Astrocyte (in vitro differentiated cells and primary cell): ENCODE results near the gene C9orf50. TPM values are rescaled to one million over a fixed set of nuclear protein-coding genes. Genes with fewer than 3 reads are reported as not detected.

ENCODE experiments used
- DNase-seq: peaks from one replicate; pipeline ENCODE4 v3.0.0-alpha.2; 2010; ENCODE audit warnings: low read depth
- FAIRE-seq: peaks from 2 replicates; lab custom pipeline; 2011; peaks lifted over from hg19 to GRCh38; lab: Jason Lieb, UNC
- H2AFZ ChIP-seq: 2 replicates; pipeline ENCODE4 v1.6.0; 2012; ENCODE audit warnings: low read depth, low read length, inconsistent platforms
- H3K27ac ChIP-seq: 2 replicates; pipeline ENCODE4 v1.5.1; 2011; ENCODE audit warnings: low read depth, low read length, inconsistent platforms
- H3K27me3 ChIP-seq: 2 replicates; pipeline ENCODE4 v1.6.0; 2011; ENCODE audit warnings: low read length, inconsistent platforms; ENCODE audit not compliant: insufficient read depth
- H3K36me3 ChIP-seq: 2 replicates; pipeline ENCODE4 v1.5.1; 2011; ENCODE audit warnings: low read length, inconsistent platforms; ENCODE audit not compliant: insufficient read depth
- H3K4me1 ChIP-seq: 2 replicates; pipeline ENCODE4 v1.5.1; 2011; ENCODE audit warnings: low read length, inconsistent platforms; ENCODE audit not compliant: insufficient read depth
- H3K4me2 ChIP-seq: 2 replicates; pipeline ENCODE4 v1.6.0; 2012; ENCODE audit warnings: low read length, inconsistent platforms
- H3K4me3 ChIP-seq: 2 replicates; pipeline ENCODE4 v1.5.1; 2011; ENCODE audit warnings: low read depth, mild to moderate bottlenecking, low read length, inconsistent platforms; ENCODE audit not compliant: insufficient read depth
- H3K79me2 ChIP-seq: 2 replicates; pipeline ENCODE4 v1.6.0; 2012; ENCODE audit warnings: mild to moderate bottlenecking, low read length, inconsistent platforms; ENCODE audit not compliant: insufficient read depth
- H3K9ac ChIP-seq: 2 replicates; pipeline ENCODE4 v1.6.0; 2012; ENCODE audit warnings: mild to moderate bottlenecking, low read length, inconsistent platforms
- H3K9me3 ChIP-seq: 2 replicates; pipeline ENCODE4 v1.5.1; 2012; ENCODE audit warnings: low read depth, mild to moderate bottlenecking, low read length, inconsistent platforms; ENCODE audit not compliant: insufficient read depth
- H4K20me1 ChIP-seq: 2 replicates; pipeline ENCODE4 v1.6.0; 2012; ENCODE audit warnings: low read length, inconsistent platforms; ENCODE audit not compliant: insufficient read depth
- H3K27ac Mint-ChIP-seq: one replicate; pipeline ENCODE4 v1.8.0; 2021; ENCODE audit warnings: mild to moderate bottlenecking, mixed read lengths; ENCODE audit not compliant: unreplicated experiment
- H3K27me3 Mint-ChIP-seq: one replicate; pipeline ENCODE4 v1.8.0; 2021; ENCODE audit warnings: low read depth, mixed read lengths; ENCODE audit not compliant: unreplicated experiment
- H3K36me3 Mint-ChIP-seq: one replicate; pipeline ENCODE4 v1.8.0; 2021; ENCODE audit warnings: low read depth, mixed read lengths; ENCODE audit not compliant: unreplicated experiment
- H3K4me1 Mint-ChIP-seq: one replicate; pipeline ENCODE4 v1.8.0; 2021; ENCODE audit warnings: low read depth, mixed read lengths; ENCODE audit not compliant: unreplicated experiment
- H3K4me3 Mint-ChIP-seq: one replicate; pipeline ENCODE4 v1.8.0; 2021; ENCODE audit warnings: mild to moderate bottlenecking, moderate library complexity, mixed read lengths; ENCODE audit not compliant: unreplicated experiment
- H3K9me3 Mint-ChIP-seq: one replicate; pipeline ENCODE4 v1.8.0; 2021; ENCODE audit warnings: mild to moderate bottlenecking, mixed read lengths; ENCODE audit not compliant: unreplicated experiment
- EZH2 ChIP-seq: IDR thresholded peaks from 2 replicates; pipeline ENCODE4 v1.6.1; 2012; ENCODE audit warnings: mild to moderate bottlenecking, low read length, inconsistent platforms; ENCODE audit not compliant: insufficient read depth
- total RNA-seq: library from RNA; stranded (reverse); gene quantifications from 2 replicates; pipeline ENCODE4 v1.2.1, GENCODE V29; 2021
- TF ChIP-seq, protein P1 (sequence below): IDR thresholded peaks from 2 replicates; pipeline ENCODE4 v1.5.1; 2011; ENCODE audit warnings: low read depth, mild to moderate bottlenecking, inconsistent platforms, low read length, moderate library complexity; ENCODE audit not compliant: insufficient read depth

Gene C9orf50
- total RNA-seq, 1 donor from 2014 or later, result 0.41 TPM

DNA sequence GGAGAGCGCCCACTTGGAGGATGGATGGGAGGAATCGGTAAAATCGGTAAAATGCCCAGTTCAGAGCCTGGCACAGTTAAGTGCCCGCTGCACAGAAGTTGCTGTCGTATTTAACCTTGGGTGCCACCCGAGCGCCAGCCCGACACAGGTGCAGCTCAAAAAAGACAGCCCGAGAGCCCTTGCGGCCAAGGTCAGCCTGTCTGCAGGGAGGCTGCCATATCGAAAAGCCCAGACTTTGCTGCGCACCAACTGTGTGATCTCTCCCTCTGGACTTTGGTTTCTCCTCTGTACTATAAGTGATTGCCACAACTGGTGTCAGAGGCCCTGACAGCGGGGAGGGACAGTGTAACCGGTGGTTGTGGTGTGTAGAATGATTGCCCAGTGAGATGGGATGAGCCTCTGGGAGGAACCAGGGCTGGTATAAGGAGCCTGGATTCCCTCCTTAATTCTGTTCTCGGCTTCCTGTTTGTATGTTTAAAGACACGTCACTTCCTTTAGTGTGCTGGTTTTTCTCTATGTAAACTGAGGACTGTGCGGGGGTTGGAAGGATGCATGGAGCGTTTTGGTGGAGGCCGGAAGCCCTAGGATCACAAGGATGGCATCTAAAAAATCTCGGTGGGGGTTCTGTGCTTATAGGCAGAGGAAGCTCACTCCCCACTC lies 5.9 kb upstream of the C9orf50 start:
- DNase-seq, result peak; percentile 83
- H3K4me3 ChIP-seq, result peak overlapping the region; percentile 79
- H3K9me3 Mint-ChIP-seq, result no peaks in the 10 kb centered on the region
- peak overlapping the region; percentile 97 for H3K27ac ChIP-seq
- no peaks in the 10 kb centered on the region for H3K9me3 ChIP-seq
- no peaks in the 10 kb centered on the region for H3K27me3 Mint-ChIP-seq
- H3K27me3 ChIP-seq, result no peaks in the 10 kb centered on the region
- peaks cover 54% of the 10 kb centered on the region for H4K20me1 ChIP-seq
- FAIRE-seq, result peak; percentile 9
- peak overlapping the region; percentile 90 for H3K4me3 Mint-ChIP-seq
- H3K36me3 Mint-ChIP-seq, result peaks cover 4% of the 10 kb centered on the region
- H3K4me2 ChIP-seq, result peak overlapping the region; percentile 97
- H3K4me1 ChIP-seq, result peaks cover 44% of the 10 kb centered on the region
- H3K36me3 ChIP-seq, result no peaks in the 10 kb centered on the region
- peak overlapping the region; percentile 93 for H3K9ac ChIP-seq
- TF ChIP-seq EZH2, result no peak
- TF ChIP-seq, protein P1, sequence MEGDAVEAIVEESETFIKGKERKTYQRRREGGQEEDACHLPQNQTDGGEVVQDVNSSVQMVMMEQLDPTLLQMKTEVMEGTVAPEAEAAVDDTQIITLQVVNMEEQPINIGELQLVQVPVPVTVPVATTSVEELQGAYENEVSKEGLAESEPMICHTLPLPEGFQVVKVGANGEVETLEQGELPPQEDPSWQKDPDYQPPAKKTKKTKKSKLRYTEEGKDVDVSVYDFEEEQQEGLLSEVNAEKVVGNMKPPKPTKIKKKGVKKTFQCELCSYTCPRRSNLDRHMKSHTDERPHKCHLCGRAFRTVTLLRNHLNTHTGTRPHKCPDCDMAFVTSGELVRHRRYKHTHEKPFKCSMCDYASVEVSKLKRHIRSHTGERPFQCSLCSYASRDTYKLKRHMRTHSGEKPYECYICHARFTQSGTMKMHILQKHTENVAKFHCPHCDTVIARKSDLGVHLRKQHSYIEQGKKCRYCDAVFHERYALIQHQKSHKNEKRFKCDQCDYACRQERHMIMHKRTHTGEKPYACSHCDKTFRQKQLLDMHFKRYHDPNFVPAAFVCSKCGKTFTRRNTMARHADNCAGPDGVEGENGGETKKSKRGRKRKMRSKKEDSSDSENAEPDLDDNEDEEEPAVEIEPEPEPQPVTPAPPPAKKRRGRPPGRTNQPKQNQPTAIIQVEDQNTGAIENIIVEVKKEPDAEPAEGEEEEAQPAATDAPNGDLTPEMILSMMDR, result no peak
- peak overlapping the region; percentile 54 for H2AFZ ChIP-seq
- peak overlapping the region; percentile 92 for H3K27ac Mint-ChIP-seq
- peaks cover 59% of the 10 kb centered on the region for H3K79me2 ChIP-seq
- peaks cover 43% of the 10 kb centered on the region for H3K4me1 Mint-ChIP-seq

DNA sequence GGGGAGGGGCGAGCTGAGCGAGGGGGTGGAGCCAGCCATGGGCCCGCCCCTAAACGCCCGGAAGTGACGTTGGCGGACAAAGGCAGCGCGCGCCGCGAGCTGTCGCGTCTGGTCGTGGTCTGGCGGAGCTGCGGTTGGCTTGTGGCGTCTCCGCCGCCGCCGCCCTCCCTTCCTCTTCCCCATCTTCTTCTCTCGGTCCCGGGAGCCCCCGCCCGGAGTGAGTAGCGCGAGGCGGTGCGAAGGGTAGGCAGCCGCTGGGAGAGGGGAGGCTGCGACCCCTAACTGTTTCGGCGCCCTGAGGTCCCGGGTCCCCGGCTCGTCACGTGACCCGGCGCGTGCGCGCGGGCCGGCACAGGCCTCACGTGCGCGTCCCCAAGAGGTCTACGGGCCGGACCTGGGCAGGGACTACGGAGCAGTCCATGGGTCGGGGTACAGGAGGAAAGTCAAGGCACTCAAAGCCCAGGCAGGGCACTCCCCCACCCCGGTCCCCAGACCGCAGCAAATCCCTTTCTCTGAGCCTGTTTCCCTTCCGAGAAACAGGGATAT lies 5.3 kb upstream of the C9orf50 start, which contains the start of gene NTMT1:
Gene NTMT1, plus strand, starts transcription at position 85 of the 546 bp plus-strand sequence. CDS start 6,541 bp downstream, outside the sequence.
- peaks cover 2% of the 10 kb centered on the region for H3K36me3 Mint-ChIP-seq
- no peaks in the 10 kb centered on the region for H3K36me3 ChIP-seq
- H3K27ac ChIP-seq, result peak within 1 kb of the TSS; percentile 97
- peaks cover 53% of the 10 kb centered on the region for H3K79me2 ChIP-seq
- H2AFZ ChIP-seq, result peak within 1 kb of the TSS; percentile 54
- FAIRE-seq, result no peak
- peaks cover 38% of the 10 kb centered on the region for H3K4me1 ChIP-seq
- peak; percentile 51 for DNase-seq
- peak within 1 kb of the TSS; percentile 79 for H3K4me3 ChIP-seq
- peaks cover 4% of the 10 kb centered on the region for H3K27me3 Mint-ChIP-seq
- H3K9ac ChIP-seq, result peak within 1 kb of the TSS; percentile 93
- H3K4me2 ChIP-seq, result peak within 1 kb of the TSS; percentile 97
- peaks cover 48% of the 10 kb centered on the region for H4K20me1 ChIP-seq
- H3K9me3 ChIP-seq, result no peaks in the 10 kb centered on the region
- no peak for TF ChIP-seq EZH2
- H3K9me3 Mint-ChIP-seq, result no peaks in the 10 kb centered on the region
- H3K4me3 Mint-ChIP-seq, result peak within 1 kb of the TSS; percentile 90
- H3K27ac Mint-ChIP-seq, result peak within 1 kb of the TSS; percentile 92
- peaks cover 37% of the 10 kb centered on the region for H3K4me1 Mint-ChIP-seq
- no peaks in the 10 kb centered on the region for H3K27me3 ChIP-seq

DNA sequence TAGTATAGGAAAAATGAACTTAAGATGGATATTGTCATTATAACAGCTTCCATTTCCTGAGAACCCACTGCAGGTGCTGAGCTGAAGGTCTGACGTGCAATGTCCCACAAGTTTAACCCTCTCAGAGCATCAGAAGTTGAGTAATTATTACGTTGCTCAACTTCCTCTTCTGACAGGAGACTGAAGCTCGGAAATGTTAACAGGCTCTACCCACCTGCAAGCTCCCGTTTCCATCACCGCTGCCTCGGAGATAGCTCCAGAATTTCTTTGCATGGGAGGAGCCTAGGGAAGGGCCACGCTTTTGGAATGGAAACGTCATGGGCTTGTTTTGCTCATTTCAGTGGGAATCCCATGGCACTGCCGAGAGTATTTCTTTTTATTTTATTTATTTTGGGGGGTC lies 4.0 kb upstream of the C9orf50 start:
- Mint-ChIP-seq H3K9me3 (no peaks in the 10 kb centered on the region), H3K4me3 (no peak overlapping the region), H3K27me3 (peaks cover 5% of the 10 kb centered on the region), H3K27ac (no peak overlapping the region), H3K36me3 (peaks cover 2% of the 10 kb centered on the region), H3K4me1 (peaks cover 28% of the 10 kb centered on the region)
- H3K79me2 ChIP-seq, result peaks cover 41% of the 10 kb centered on the region
- no peak overlapping the region for H3K4me2 ChIP-seq
- no peak overlapping the region for H3K27ac ChIP-seq
- no peaks in the 10 kb centered on the region for H3K9me3 ChIP-seq
- DNase-seq (no peak), FAIRE-seq (no peak)
- no peaks in the 10 kb centered on the region for H3K36me3 ChIP-seq
- no peak overlapping the region for H2AFZ ChIP-seq
- H3K27me3 ChIP-seq, result no peaks in the 10 kb centered on the region
- H4K20me1 ChIP-seq, result peaks cover 36% of the 10 kb centered on the region
- H3K9ac ChIP-seq, result no peak overlapping the region
- H3K4me3 ChIP-seq, result no peak overlapping the region
- TF ChIP-seq, protein P1, result no peak
- no peak for TF ChIP-seq EZH2
- peaks cover 37% of the 10 kb centered on the region for H3K4me1 ChIP-seq
